GM23248 (cell line): ENCODE results near the gene RAPGEF3. TPM values are rescaled to one million over a fixed set of nuclear protein-coding genes. Genes with fewer than 3 reads are reported as not detected.

Experiments used
- DNase-seq: peaks from one replicate; pipeline ENCODE4 v3.0.0-alpha.2; 2015
- H2AFZ ChIP-seq: fragments of 200-600 bp; sonication (generic); 2 replicates; pipeline ENCODE4 v1.6.1; 2016; ENCODE audit warnings: antibody characterized with exemption
- H3F3A ChIP-seq: fragments of 200-600 bp; sonication (generic); 2 replicates; pipeline ENCODE4 v1.6.1; 2016; ENCODE audit warnings: mild to moderate bottlenecking, antibody characterized with exemption, mixed run types; ENCODE audit not compliant: insufficient read depth
- H3K27ac ChIP-seq: fragments of 200-600 bp; sonication (generic); 2 replicates; pipeline ENCODE4 v1.5.1; 2016; ENCODE audit warnings: mild to moderate bottlenecking
- H3K27me3 ChIP-seq: fragments of 200-600 bp; sonication (generic); replicated peaks from 2 replicates; pipeline ENCODE4 v1.6.1; 2016; ENCODE audit warnings: mild to moderate bottlenecking; ENCODE audit not compliant: insufficient read depth
- H3K36me3 ChIP-seq: fragments of 200-600 bp; sonication (generic); 2 replicates; pipeline ENCODE4 v1.6.1; 2016; ENCODE audit warnings: low read depth, mild to moderate bottlenecking
- H3K4me1 ChIP-seq: fragments of 200-600 bp; sonication (generic); 2 replicates; pipeline ENCODE4 v1.6.1; 2016; ENCODE audit warnings: mild to moderate bottlenecking; ENCODE audit not compliant: insufficient read depth
- H3K4me2 ChIP-seq: fragments of 200-600 bp; sonication (generic); one replicate; pipeline ENCODE4 v1.6.1; 2016; ENCODE audit warnings: mild to moderate bottlenecking; ENCODE audit not compliant: unreplicated experiment
- H3K4me3 ChIP-seq: fragments of 200-600 bp; sonication (generic); 2 replicates; pipeline ENCODE4 v1.5.1; 2016; ENCODE audit warnings: mild to moderate bottlenecking
- H3K79me2 ChIP-seq: fragments of 200-600 bp; sonication (generic); 2 replicates; pipeline ENCODE4 v1.6.1; 2016; ENCODE audit warnings: mild to moderate bottlenecking; ENCODE audit not compliant: insufficient read depth
- H3K9ac ChIP-seq: fragments of 200-600 bp; sonication (generic); 2 replicates; pipeline ENCODE4 v1.6.1; 2016; ENCODE audit warnings: mild to moderate bottlenecking
- H3K9me2 ChIP-seq: fragments of 200-600 bp; sonication (generic); 2 replicates; pipeline ENCODE4 v1.6.1; 2016; ENCODE audit warnings: mixed run types, mild to moderate bottlenecking, moderate library complexity; ENCODE audit not compliant: insufficient read depth
- H3K9me3 ChIP-seq: fragments of 200-600 bp; sonication (generic); one replicate; pipeline ENCODE4 v1.6.1; 2017; ENCODE audit warnings: low read depth
- H4K20me1 ChIP-seq: fragments of 200-600 bp; sonication (generic); 2 replicates; pipeline ENCODE4 v1.6.0; 2016; ENCODE audit not compliant: insufficient read depth
- EZH2 ChIP-seq: fragments of 200-600 bp; sonication (generic); IDR thresholded peaks from 2 replicates; pipeline ENCODE4 v1.6.1; 2018; ENCODE audit warnings: antibody characterized with exemption, mild to moderate bottlenecking; ENCODE audit not compliant: insufficient read depth, poor library complexity, severe bottlenecking
- EZH2phosphoT487 ChIP-seq: fragments of 200-600 bp; sonication (generic); IDR thresholded peaks from 2 replicates; pipeline ENCODE4 v1.6.1; 2018; ENCODE audit warnings: antibody characterized with exemption, moderate library complexity, mild to moderate bottlenecking, low read depth; ENCODE audit not compliant: insufficient read depth
- WGBS, 2 experiments: methylation state at CpG; one replicate each; pipeline ENCODE4 v1.1.6; 2015 to 2017; ENCODE audit warnings: low lambda C conversion rate in 2 of 2, low coverage in 1 of 2; ENCODE audit errors: missing lambda C conversion rate in 2 of 2; 5-methylcytosine and 5-hydroxymethylcytosine counted together
- in situ Hi-C: fragments of 300-500 bp; cut with MboI; formaldehyde crosslinking; loops from 2 replicates; pipeline ENCODE4 v1.15.0; 2020
- polyA plus RNA-seq: library from polyadenylated mRNA; unstranded; fragments of >200 nt; fragmentation: Nextera tagmentation; extraction: Ambion mirVana; gene quantifications from 2 replicates; pipeline ENCODE4 v1.2.1, GENCODE V29; 2016
- total RNA-seq: library from RNA; depleted of rRNA; stranded (reverse); fragments of >200 nt; shearing (Covaris generic); gene quantifications from 2 replicates; pipeline ENCODE4 v1.2.3, GENCODE V29; 2014

Gene RAPGEF3
- total and polyA plus RNA-seq, 2 experiments from 2014 or later = 1.4 to 3.7 TPM

DNA sequence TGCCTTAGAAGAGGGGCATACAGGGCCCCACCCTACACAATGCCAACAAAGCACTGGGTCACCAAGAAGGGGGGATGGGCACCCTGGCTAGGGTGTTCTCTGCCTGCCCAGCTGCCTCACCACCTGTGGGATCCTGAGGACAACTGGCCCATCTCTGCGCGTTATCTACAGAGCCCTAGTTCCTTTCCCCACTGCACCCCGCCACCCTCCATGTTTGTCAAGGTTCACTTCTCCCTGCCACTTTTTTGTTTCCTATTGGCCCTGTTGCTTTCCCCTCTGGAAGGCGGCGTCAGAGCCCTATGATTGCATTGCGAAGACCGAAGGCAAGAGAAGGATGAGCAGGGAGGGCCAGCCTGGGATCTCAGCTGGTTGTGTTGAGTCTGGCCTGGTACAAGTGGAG, 16.0 kb upstream of the RAPGEF3 start:
- H3K27me3 ChIP-seq = no peaks in the 10 kb centered on the region
- H3K4me2 ChIP-seq = no peak overlapping the region
- DNase-seq = no peak
- H4K20me1 ChIP-seq = no peaks in the 10 kb centered on the region
- peaks cover 40% of the 10 kb centered on the region for H3K4me1 ChIP-seq
- peaks cover 14% of the 10 kb centered on the region for H3F3A ChIP-seq
- H3K9me3 ChIP-seq = no peaks in the 10 kb centered on the region
- H3K79me2 ChIP-seq = no peaks in the 10 kb centered on the region
- no peak overlapping the region for H2AFZ ChIP-seq
- in situ Hi-C loops = no loop called here
- no peaks in the 10 kb centered on the region for H3K36me3 ChIP-seq
- no peak overlapping the region for H3K9ac ChIP-seq
- no peak overlapping the region for H3K27ac ChIP-seq
- 97 to 99% methylated on average over 7 of the region's 7 CpGs for WGBS, 2 experiments
- H3K4me3 ChIP-seq = no peak overlapping the region
- no peaks in the 10 kb centered on the region for H3K9me2 ChIP-seq
- TF ChIP-seq EZH2 (no peak), EZH2phosphoT487 (no peak)

DNA sequence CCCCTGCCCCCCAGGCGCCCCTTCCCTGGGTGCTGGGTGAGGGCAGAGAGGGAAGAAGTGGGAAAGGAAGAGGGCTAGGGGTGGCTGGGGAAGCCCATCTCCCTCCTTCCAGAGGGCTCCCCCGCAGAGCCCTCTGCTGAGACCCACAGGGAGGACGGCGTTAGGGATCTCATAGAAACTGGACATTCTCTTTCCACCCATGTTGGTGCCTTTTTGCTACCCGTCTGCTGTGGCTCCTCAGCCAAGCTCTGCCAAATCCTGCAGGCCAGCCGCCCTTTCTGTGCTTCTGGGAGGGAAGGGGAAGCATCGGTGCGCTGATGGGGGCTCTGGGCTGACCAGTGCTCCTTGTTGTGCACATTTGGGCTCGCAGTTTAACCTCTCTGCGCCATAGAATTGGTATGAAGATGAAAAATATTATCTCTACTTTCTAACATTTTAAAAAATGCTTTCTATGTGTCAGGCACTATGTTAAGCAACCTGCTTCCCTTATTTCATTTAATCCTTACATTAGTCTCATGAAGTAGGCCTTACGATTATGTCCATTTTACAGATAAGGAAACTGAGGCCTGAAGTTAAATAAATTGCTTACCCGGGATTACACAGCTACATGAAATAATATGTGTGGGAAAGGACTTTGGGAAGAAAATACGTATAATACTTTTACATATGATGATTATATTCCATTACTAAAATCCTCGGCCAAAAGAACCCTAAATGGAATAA, 15.3 kb upstream of the RAPGEF3 start:
- Histone ChIP-seq H3F3A (peaks cover 12% of the 10 kb centered on the region), H4K20me1 (no peaks in the 10 kb centered on the region), H3K27ac (no peak overlapping the region), H3K36me3 (no peaks in the 10 kb centered on the region), H3K4me2 (peak overlapping the region; percentile 44), H3K4me3 (peak overlapping the region; percentile 82), H3K4me1 (peaks cover 40% of the 10 kb centered on the region), H3K9ac (peak overlapping the region; percentile 72), H3K79me2 (no peaks in the 10 kb centered on the region), H3K27me3 (no peaks in the 10 kb centered on the region), H3K9me2 (no peaks in the 10 kb centered on the region), H2AFZ (peak overlapping the region; percentile 81), H3K9me3 (no peaks in the 10 kb centered on the region)
- TF ChIP-seq EZH2phosphoT487 (no peak), EZH2 (no peak)
- DNase-seq = peak; percentile 32
- 66 to 67% methylated on average over 14 of the region's 14 CpGs for WGBS, 2 experiments
- in situ Hi-C loops = no loop called here

DNA sequence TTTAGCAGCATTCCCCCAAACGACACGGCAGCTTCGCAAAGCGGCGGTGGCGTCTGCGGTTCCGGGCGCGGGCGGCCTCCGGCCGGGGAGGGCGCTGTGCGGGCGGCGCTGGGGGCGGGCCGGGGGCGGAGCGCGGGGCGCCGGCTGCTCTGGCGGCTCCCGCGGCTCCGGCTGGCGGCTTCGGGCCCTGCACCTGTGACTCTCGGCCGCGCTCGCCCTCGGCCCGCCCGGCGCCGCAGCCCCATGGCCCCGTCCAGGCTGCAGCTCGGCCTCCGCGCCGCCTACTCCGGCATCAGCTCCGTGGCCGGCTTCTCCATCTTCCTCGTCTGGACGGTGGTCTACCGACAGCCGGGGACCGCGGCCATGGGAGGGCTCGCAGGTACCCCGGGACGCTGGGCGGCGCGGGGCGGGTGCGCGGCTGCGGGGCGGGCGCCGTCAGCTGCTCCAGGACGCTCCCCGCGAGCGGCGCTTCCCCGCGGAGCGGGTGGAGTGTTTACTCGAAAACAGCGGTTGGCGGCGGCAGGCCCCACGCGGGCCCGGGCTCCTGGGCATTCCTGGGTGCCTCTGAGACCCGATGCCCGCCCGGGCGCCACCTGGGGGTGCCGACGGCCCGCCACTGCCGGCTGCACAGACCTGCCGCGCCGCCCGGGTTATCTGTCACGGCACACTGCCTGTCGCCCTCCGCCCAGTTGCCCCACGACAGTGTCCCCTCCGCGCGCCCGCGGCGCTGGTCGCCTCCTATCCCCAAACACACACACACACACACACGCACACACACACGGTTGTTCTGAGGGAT, 14.6 kb upstream of the RAPGEF3 start, which contains the start of gene SLC48A1:
Gene SLC48A1 (plus strand): TSS at position 177 of the 796 bp plus-strand sequence. CDS start 67 bp downstream, at position 244.
- Histone ChIP-seq H3K79me2 (no peaks in the 10 kb centered on the region), H3K9me2 (no peaks in the 10 kb centered on the region), H3K4me2 (peak within 1 kb of the TSS; percentile 66), H3K27ac (no peak within 1 kb of the TSS), H4K20me1 (no peaks in the 10 kb centered on the region), H3K4me1 (peaks cover 45% of the 10 kb centered on the region), H3K36me3 (no peaks in the 10 kb centered on the region), H3K9ac (peak within 1 kb of the TSS; percentile 72), H3K9me3 (no peaks in the 10 kb centered on the region), H2AFZ (peak within 1 kb of the TSS; percentile 81), H3K27me3 (no peaks in the 10 kb centered on the region), H3F3A (peaks cover 20% of the 10 kb centered on the region; the same call in 1 of the 2 replicates), H3K4me3 (peak within 1 kb of the TSS; percentile 82)
- in situ Hi-C loops = no loop called here
- TF ChIP-seq EZH2 (no peak), EZH2phosphoT487 (no peak)
- DNase-seq = peak; percentile 82
- WGBS, 2 experiments = 1 to 3% methylated on average over 55 to 76 of the region's 106 CpGs

DNA sequence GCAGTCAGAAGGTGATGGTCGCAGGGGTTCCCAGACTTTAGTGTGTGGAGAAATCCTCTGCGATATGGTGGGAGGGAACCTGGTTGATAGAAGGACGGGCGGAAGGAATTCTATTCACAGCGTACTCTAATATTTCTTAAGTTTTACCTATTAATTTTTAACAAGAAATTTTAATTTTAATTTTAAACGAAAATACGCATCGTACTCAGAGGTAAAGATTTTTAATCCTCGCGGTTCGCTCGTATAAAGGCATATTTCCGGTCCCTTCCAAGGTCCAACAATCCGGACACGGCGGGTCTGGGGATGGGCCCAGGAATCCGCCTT, 14.0 kb upstream of the RAPGEF3 start:
- in situ Hi-C loops = no loop called here
- Histone ChIP-seq H2AFZ (peak overlapping the region; percentile 54; the same call in 1 of the 2 replicates), H3K27ac (no peak overlapping the region), H3K9ac (peak overlapping the region; percentile 72), H3K4me3 (peak overlapping the region; percentile 82), H3K36me3 (no peaks in the 10 kb centered on the region), H3K4me1 (peaks cover 45% of the 10 kb centered on the region), H3K4me2 (peak overlapping the region; percentile 66), H3K9me2 (no peaks in the 10 kb centered on the region), H3K79me2 (no peaks in the 10 kb centered on the region), H4K20me1 (no peaks in the 10 kb centered on the region), H3F3A (peaks cover 16% of the 10 kb centered on the region; the same call in 1 of the 2 replicates), H3K9me3 (no peaks in the 10 kb centered on the region), H3K27me3 (no peaks in the 10 kb centered on the region)
- TF ChIP-seq EZH2 (no peak), EZH2phosphoT487 (no peak)
- 7 to 8% methylated on average over 17 of the region's 17 CpGs for WGBS, 2 experiments
- DNase-seq = no peak
